Activated CD8-positive, alpha-beta memory T cell treated with anti-CD3 and anti-CD28 coated beads for 36 hours (primary cell): ENCODE data around the gene SERPINB12. TPM values are rescaled to one million over a fixed set of nuclear protein-coding genes. Genes with fewer than 3 reads are reported as not detected.

ENCODE experiments used
- CTCF ChIA-PET: fragments of 350-600 bp; sonication (Branson Sonifier 250); formaldehyde crosslinking; loops from one replicate; lab custom pipeline; 2021; ENCODE audit warnings: antibody characterized with exemption; lab: Charles Lee
- POLR2A ChIA-PET: fragments of 350-600 bp; sonication (Branson Sonifier 250); formaldehyde crosslinking; loops from one replicate; lab custom pipeline; 2021; ENCODE audit warnings: antibody characterized with exemption; lab: Charles Lee
- total RNA-seq, 2 experiments: library from RNA; stranded (reverse); gene quantifications; one replicate each; pipeline ENCODE4 v1.2.3, GENCODE V29; 2021

Gene SERPINB12
- not detected for total RNA-seq

- CTCF ChIA-PET, result no interaction called here
- POLR2A ChIA-PET, result no interaction called here
These were observed at the start of gene SERPINB12 for GRCh38 chr18:63542069-63542468. Gene SERPINB12, plus strand, starts transcription at chr18:63542369. Its CDS starts 13,791 bp downstream, at chr18:63556160.

- ChIA-PET CTCF (no interaction called here), POLR2A (no interaction called here)
These were observed 49.3 kb upstream of the SERPINB12 start for GRCh38 chr18:63492851-63493250.

GRCh38 chr18:63495675-63496074 lies 46.5 kb upstream of the SERPINB12 start:
- ChIA-PET CTCF (interaction anchor here (2.4 kb wide), 1 partner anchor 23 kb away, joined by 6 read pairs; no protein-coding TSS in a partner anchor), POLR2A (no interaction called here)

- POLR2A ChIA-PET, result no interaction called here
These were observed 36.4 kb upstream of the SERPINB12 start for GRCh38 chr18:63505566-63506335.

GRCh38 chr18:63506336-63506646 lies 35.9 kb upstream of the SERPINB12 start:
- CTCF ChIA-PET, result interaction anchor here (2.3 kb wide), 1 partner anchor 12 kb away, joined by 9 read pairs; no protein-coding TSS in a partner anchor
- POLR2A ChIA-PET, result no interaction called here

More at GRCh38 chr18:63505566-63506335, 36.4 kb upstream of the SERPINB12 start:
- CTCF ChIA-PET, result interaction anchor here (2.3 kb wide), 1 partner anchor 12 kb away, joined by 9 read pairs; no protein-coding TSS in a partner anchor

- CTCF ChIA-PET, result interaction anchor here (1.0 kb wide), 1 partner anchor 9 kb away, joined by 3 read pairs; no protein-coding TSS in a partner anchor
- POLR2A ChIA-PET, result no interaction called here
These were observed 33.6 kb upstream of the SERPINB12 start for GRCh38 chr18:63508596-63508995.

GRCh38 chr18:63511285-63511684 lies 30.9 kb upstream of the SERPINB12 start:
- ChIA-PET CTCF (interaction anchor here (1.1 kb wide), 1 partner anchor 9 kb away, joined by 3 read pairs; no protein-coding TSS in a partner anchor), POLR2A (no interaction called here)

- POLR2A ChIA-PET, result no interaction called here
- CTCF ChIA-PET, result no interaction called here
These were observed 27.8 kb upstream of the SERPINB12 start for GRCh38 chr18:63514326-63514725.

GRCh38 chr18:63514888-63515678 lies 27.1 kb upstream of the SERPINB12 start:
- ChIA-PET POLR2A (interaction anchor here (0.6 kb wide), 1 partner anchor 35 kb away, joined by 4 read pairs; no protein-coding TSS in a partner anchor), CTCF (interaction anchor here (1.0 kb wide), 1 partner anchor 421 kb away, joined by 4 read pairs; no protein-coding TSS in a partner anchor)

GRCh38 chr18:63515801-63516200 lies 26.4 kb upstream of the SERPINB12 start:
- ChIA-PET POLR2A (no interaction called here), CTCF (no interaction called here)

- ChIA-PET CTCF (interaction anchor here (0.8 to 2.8 kb wide), 16 partner anchors 8 to 464 kb away, joined by 3 to 17 read pairs (median 4); no protein-coding TSS in a partner anchor), POLR2A (no interaction called here)
These were observed 23.8 kb upstream of the SERPINB12 start for GRCh38 chr18:63518178-63519012.

- POLR2A ChIA-PET, result no interaction called here
These were observed 22.0 kb upstream of the SERPINB12 start for GRCh38 chr18:63520053-63520685.

GRCh38 chr18:63523660-63524059 lies 18.5 kb upstream of the SERPINB12 start:
- CTCF ChIA-PET, result no interaction called here
- POLR2A ChIA-PET, result no interaction called here

More at GRCh38 chr18:63520053-63520685, 22.0 kb upstream of the SERPINB12 start:
- CTCF ChIA-PET, result interaction anchor here (2.8 kb wide), 1 partner anchor 416 kb away, joined by 17 read pairs; no protein-coding TSS in a partner anchor

- ChIA-PET CTCF (interaction anchor here (2.0 kb wide), 1 partner anchor 9 kb away, joined by 5 read pairs; no protein-coding TSS in a partner anchor), POLR2A (no interaction called here)
These were observed 14.9 kb upstream of the SERPINB12 start for GRCh38 chr18:63527251-63527650.

- ChIA-PET CTCF (no interaction called here), POLR2A (no interaction called here)
These were observed 13.2 kb upstream of the SERPINB12 start for GRCh38 chr18:63528863-63529492.

- ChIA-PET CTCF (no interaction called here), POLR2A (no interaction called here)
These were observed 9.7 kb upstream of the SERPINB12 start for GRCh38 chr18:63532471-63532870.

- POLR2A ChIA-PET, result no interaction called here
These were observed 7.6 kb upstream of the SERPINB12 start for GRCh38 chr18:63534615-63535014.

GRCh38 chr18:63539904-63540510 lies 2.2 kb upstream of the SERPINB12 start:
- POLR2A ChIA-PET, result no interaction called here
- CTCF ChIA-PET, result no interaction called here

More at GRCh38 chr18:63534615-63535014, 7.6 kb upstream of the SERPINB12 start:
- CTCF ChIA-PET, result no interaction called here
